ENCODE results near the gene MEIOC. TPM values are rescaled to one million over a fixed set of nuclear protein-coding genes. Genes with fewer than 3 reads are reported as not detected.

MEIOC gene
- total RNA-seq, 1 experiment from 2014 or later, result not detected

GRCh38 chr17:44687756-44688155 is 31.5 kb downstream of the MEIOC start:
- no peak overlapping the region for H3K4me2 ChIP-seq (ENCODE audit: low read length)
- ATAC-seq, result no peak

GRCh38 chr17:44688200-44688599 is 31.9 kb downstream of the MEIOC start:
- Histone ChIP-seq H3K4me1 (ENCODE audit: insufficient read depth, low read length) (peaks cover 9% of the 10 kb centered on the region), H4K20me1 (ENCODE audit: low read length) (no peaks in the 10 kb centered on the region), H3F3A (ENCODE audit: low read length, unreplicated experiment) (no peaks in the 10 kb centered on the region), H2AFZ (ENCODE audit: low read length) (no peak overlapping the region), H3K9me2 (replicated peaks; ENCODE audit: low read length) (no peaks in the 10 kb centered on the region), H3K27me3 (ENCODE audit: low read length) (no peaks in the 10 kb centered on the region), H3K79me2 (ENCODE audit: low read length) (peaks cover 50% of the 10 kb centered on the region), H3K4me3 (ENCODE audit: low read length) (peak overlapping the region; percentile 92), H3K9me3 (ENCODE audit: low read length) (no peaks in the 10 kb centered on the region), H3K9ac (ENCODE audit: low read length) (no peak overlapping the region), H3K4me2 (ENCODE audit: low read length) (peak overlapping the region; percentile 87), H3K27ac (ENCODE audit: low read length) (no peak overlapping the region), H3K36me3 (ENCODE audit: low read depth, low read length) (peaks cover 14% of the 10 kb centered on the region; the same call in 1 of the 2 replicates)
- DNase-seq, result no peak
- no peak for ATAC-seq
- TF ChIP-seq EZH2phosphoT487 (IDR thresholded peaks at IDR 0.05; ENCODE audit: borderline replicate concordance, low read length) (no peak), EZH2 (IDR thresholded peaks at IDR 0.05; ENCODE audit: low read length, unreplicated experiment) (no peak)
- TF ChIP-seq, protein P1, sequence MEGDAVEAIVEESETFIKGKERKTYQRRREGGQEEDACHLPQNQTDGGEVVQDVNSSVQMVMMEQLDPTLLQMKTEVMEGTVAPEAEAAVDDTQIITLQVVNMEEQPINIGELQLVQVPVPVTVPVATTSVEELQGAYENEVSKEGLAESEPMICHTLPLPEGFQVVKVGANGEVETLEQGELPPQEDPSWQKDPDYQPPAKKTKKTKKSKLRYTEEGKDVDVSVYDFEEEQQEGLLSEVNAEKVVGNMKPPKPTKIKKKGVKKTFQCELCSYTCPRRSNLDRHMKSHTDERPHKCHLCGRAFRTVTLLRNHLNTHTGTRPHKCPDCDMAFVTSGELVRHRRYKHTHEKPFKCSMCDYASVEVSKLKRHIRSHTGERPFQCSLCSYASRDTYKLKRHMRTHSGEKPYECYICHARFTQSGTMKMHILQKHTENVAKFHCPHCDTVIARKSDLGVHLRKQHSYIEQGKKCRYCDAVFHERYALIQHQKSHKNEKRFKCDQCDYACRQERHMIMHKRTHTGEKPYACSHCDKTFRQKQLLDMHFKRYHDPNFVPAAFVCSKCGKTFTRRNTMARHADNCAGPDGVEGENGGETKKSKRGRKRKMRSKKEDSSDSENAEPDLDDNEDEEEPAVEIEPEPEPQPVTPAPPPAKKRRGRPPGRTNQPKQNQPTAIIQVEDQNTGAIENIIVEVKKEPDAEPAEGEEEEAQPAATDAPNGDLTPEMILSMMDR (conservative IDR thresholded peaks at IDR 0.05; ENCODE audit: low read depth, low read length), result no peak
- intact Hi-C loops (cut with micrococcal nuclease), result no loop called here
- ChIA-PET CTCF (no interaction called here), POLR2A (ENCODE audit: unreplicated experiment) (interaction anchor here (0.6 kb wide), 1 partner anchor 23 kb away, joined by 4 read pairs; no protein-coding TSS in a partner anchor)
- BruUV-seq (replicated peaks), result no TSS peak

More at GRCh38 chr17:44687756-44688155, 31.5 kb downstream of the MEIOC start:
- intact Hi-C loops (cut with micrococcal nuclease), result no loop called here
- no peaks in the 10 kb centered on the region for H3K27me3 ChIP-seq (ENCODE audit: low read length)
- TF ChIP-seq, protein P1 (conservative IDR thresholded peaks at IDR 0.05; ENCODE audit: low read depth, low read length), result no peak
- no peak for TF ChIP-seq EZH2 (IDR thresholded peaks at IDR 0.05; ENCODE audit: low read length, unreplicated experiment)
- TF ChIP-seq EZH2phosphoT487 (IDR thresholded peaks at IDR 0.05; ENCODE audit: borderline replicate concordance, low read length), result no peak
- ChIA-PET CTCF (no interaction called here), POLR2A (ENCODE audit: unreplicated experiment) (interaction anchor here (0.6 kb wide), 1 partner anchor 335 kb away, joined by 3 read pairs; no protein-coding TSS in a partner anchor)
- H3K4me3 ChIP-seq (ENCODE audit: low read length), result no peak overlapping the region
- no peaks in the 10 kb centered on the region for H3K9me3 ChIP-seq (ENCODE audit: low read length)
- no peaks in the 10 kb centered on the region for H3K9me2 ChIP-seq (replicated peaks; ENCODE audit: low read length)
- BruUV-seq (replicated peaks), result no TSS peak
- no peak overlapping the region for H3K9ac ChIP-seq (ENCODE audit: low read length)
- H3K4me1 ChIP-seq (ENCODE audit: insufficient read depth, low read length), result peaks cover 9% of the 10 kb centered on the region
- H3K79me2 ChIP-seq (ENCODE audit: low read length), result peaks cover 50% of the 10 kb centered on the region
- H3F3A ChIP-seq (ENCODE audit: low read length, unreplicated experiment), result no peaks in the 10 kb centered on the region
- H3K36me3 ChIP-seq (ENCODE audit: low read depth, low read length), result peaks cover 18% of the 10 kb centered on the region; the same call in 1 of the 2 replicates
- H3K27ac ChIP-seq (ENCODE audit: low read length), result no peak overlapping the region
- no peak overlapping the region for H2AFZ ChIP-seq (ENCODE audit: low read length)
- H4K20me1 ChIP-seq (ENCODE audit: low read length), result no peaks in the 10 kb centered on the region
- DNase-seq, result no peak

Data from PC-3 (cell line).